Hematopoietic multipotent progenitor cell treated with erythropoietin and hydrocortisone succinate and interleukin-3 and kit ligand, for 4 days (in vitro differentiated cells): Measurements from ENCODE around the gene RPL27A.
"Not testable (repeated sequence)": the region's sequence is repeated elsewhere in the genome, so short reads cannot be mapped to it uniquely, and the experiment has no call there.

Source experiments
- DNase-seq: peaks from one replicate; pipeline ENCODE4 v3.0.0-alpha.2; 2015

RPL27A gene

DNA sequence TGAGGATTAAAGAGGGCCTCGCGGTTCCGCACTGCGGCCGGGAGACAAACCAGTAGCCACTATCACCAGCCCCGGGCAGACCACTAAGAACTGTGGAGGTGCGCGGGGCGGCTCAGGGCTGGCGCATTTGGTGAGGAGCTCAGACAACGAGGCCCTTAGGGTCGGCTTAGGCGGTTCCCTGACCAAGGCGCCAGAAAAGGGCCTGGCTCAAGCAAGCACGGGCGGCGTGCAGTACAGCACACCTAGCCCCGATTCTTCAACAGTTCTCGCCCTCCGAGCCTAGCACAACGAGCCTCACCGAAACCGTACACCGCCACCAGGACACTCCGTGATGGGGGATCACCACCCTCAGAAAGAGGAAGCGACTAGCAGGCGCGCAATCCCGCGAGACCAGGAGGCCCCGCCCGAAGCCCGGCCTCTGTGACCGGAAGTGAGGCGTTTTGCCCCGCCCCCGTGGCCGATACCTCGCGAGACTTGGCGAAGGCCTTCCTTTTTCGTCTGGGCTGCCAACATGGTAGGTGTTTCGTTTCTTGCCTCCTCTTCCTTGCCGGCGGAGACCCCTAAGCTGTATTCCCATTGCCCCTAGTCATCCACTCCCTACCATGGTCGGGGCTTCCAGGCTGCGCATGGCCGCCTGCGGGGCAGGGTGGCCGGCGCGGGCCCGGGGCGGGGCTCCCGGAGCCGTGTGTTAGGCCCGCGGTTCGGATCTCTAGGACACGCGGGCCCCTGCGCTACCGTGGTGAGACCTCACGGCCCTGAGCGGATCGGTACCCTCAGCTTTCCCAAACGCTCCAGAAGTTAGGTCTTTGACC, at the start of gene RPL27A, which contains the start of gene TRIM66:
Gene RPL27A, plus strand, starts transcription at position 490 of the 812 bp plus-strand sequence. Its CDS starts 22 bp downstream, at position 512.
Gene TRIM66, minus strand, starts transcription at position 363 of the 812 bp plus-strand sequence. CDS start 10,391 bp downstream, outside the sequence.
- DNase-seq: peak; percentile 98

DNA sequence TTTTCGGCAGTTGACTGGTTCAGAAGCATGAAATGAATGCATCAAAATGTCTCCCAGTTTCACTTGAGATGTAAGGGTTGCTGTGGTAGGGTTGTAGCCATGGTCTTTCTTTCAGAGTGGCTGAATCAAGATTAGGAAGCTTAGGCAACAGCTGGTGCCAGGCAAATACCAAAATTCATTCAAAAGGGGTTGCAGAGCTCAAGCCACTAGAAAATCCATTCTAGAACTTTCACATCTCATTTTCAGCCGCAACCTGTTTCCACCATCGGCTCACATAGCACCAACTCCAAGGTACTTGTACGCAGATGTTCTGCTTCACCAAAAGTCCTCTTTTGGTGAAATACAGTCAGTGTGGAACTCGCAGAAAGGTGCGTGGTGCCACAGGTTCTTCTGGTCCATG, 48.1 kb upstream of the RPL27A start:
- DNase-seq: no peak

DNA sequence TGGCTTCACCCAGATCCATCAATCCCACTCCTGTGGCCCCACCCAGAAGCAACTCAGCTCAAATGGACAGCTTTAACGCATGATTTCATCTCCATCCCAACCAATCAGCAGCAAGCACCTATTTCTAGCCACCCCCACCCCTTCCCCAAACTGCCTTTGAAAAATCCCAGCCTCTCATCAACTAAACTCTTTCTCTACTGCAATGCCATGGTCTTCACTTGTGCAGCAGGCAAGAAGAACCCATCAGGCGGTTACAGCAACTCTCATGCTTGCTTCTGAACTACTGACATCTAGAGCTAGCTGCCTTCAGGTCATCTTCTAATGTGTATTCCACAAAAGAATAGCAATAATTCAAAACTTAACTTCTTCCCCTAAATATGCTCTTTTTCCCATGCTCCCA, 46.5 kb upstream of the RPL27A start:
- no peak for DNase-seq

DNA sequence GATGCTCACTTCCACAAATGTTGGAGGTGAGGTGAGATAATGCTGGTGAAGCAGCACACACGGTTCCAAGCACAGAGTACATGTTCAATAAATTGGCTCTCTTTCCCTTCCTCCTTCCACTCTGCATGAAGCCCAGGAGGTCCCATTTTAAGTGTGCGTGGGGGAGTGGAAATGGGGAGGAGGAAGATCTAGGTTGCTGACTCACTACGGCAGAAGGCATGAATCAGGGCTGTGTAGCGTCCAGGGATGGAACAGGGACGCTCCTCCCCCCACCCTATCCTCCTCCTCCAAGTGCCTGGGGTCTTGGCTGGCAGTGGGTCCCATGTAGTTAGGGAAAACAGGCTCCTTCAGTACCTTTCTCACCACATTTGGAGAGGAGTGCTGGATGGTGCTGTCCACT, 44.3 kb upstream of the RPL27A start:
- no peak for DNase-seq

DNA sequence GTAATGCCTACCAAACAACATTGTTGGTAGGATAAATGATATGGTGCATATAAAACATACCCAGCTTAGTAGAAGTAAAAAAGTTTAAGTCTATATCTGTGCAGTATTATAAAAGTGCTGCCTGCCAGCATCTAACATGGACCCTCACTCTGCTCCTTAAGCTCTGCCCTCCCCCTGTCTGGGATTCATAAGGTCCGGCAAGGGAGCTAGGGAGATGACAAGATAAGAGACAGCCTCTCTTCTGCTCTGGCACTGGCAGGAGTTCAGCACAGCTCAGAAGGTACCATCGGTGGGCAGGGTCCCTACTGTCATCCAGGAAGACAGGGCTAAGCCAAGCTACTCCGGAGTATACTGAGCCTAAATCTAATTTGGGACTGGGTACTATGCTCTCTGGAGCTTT, 42.9 kb upstream of the RPL27A start:
- DNase-seq: no peak

DNA sequence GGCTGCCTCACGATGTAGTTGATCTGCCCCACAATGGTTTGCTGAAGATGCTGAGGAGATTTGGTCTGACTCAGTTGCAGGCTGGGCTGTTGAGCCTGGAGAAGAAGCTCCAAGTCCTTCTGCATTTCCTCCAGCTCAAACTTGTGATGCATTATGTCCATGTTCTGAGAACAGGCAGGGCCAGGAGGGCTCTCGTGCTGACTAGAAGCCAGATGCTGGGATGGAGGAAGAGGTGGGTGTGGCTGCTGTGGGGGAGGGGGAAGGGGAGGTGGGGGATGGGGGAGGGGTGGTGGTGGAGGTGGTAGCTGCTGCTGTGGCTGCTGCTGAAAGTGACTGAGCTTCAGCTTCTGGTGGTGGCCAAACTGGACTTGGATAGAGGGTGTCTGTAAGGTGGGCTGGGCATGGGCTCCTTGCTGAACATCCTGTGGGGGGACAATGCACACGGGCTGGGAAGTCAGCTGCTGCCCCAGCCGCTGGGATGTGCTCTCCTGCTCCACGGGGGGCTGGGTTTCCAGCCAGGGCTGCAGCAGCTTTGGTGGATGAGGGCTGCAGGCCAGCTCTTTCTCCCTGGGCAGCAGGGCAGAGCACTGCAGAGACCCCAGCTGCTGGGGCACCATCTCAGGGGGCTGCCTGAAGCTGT, 42.2 kb upstream of the RPL27A start:
- DNase-seq: no peak

DNA sequence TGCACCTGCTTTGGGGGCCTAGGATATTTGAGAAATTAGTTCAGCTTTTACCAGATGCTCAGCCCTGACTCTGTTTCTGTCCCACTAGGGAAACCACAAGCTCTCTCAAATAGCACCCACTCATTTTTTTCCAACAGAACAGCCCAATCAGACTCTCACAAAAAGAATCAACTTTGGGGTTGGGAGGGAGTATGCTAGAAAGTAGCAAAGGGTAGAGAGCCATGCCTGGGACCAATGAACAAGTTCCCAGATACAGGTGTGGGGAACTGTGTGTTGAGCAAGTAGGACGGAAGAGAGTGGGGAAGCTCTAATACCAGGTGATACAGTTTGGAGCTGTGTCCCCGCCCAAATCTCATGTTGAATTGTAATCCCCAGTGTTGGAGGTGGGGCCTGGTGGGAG, 41.3 kb upstream of the RPL27A start:
- no peak for DNase-seq

DNA sequence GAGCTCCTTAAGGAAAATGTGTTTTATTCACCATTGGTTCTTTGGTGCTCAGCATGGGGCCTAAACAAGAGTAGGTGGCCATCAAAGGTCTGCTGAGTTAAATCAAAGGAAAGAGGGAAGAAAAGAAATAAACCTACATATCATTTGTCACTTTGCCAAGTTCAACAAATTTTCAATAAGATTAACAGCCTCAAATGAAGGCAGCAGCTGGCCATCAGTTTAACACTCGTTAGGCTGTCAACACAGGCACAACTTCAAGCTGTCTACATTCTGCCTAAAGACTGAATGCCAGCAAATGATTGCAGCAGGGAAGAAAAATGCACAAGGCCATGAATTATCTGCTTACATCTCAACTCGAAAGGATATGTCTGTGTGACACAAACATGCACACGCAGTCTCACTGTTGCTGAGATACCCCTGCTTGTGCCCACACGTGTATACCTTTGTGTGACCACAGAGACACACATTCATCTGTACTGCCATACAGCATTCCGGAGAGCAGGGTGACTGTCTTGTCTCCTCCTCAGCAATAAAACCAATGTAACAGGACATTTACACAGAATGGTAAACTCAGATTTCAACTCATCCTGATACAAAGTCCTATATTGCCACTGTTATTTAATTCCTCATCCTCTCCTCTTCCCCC, 40.3 kb upstream of the RPL27A start:
- DNase-seq: no peak

DNA sequence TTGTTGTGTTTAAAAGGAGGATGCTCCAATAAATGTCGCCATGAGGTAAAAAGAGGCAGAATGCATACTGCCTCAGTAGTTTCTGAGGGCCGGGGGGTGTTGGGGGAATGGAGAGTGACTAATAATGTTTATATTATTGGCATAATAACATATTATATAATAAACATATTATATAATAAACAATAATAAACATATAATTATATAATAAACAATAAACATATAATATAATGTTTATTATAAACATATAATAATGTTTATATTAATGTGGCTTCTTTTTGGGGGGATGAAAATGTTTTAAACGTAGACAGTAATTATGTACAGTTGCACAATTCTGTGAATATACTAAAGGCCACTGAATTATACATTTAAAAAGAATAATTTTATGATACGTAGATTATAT, 35.7 kb upstream of the RPL27A start:
- DNase-seq: no peak

DNA sequence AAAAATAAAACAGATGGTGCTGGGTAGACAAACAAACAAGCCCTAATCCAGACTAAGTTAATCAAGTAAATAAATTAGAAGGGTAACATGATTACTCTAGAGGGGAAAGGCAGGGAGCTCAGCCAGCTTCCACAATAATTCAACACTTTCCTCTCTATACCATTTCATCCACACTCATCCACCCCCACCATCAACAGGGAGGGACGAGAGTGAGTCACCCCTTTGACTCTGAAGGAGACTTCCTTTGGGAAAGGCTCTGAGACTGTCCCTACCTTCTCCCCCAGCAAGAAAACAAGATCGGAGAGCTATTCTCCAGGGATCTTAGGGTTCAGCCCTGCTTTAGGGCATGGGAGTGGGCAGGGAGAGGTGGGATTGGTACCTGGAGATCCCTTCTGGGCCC, 33.2 kb upstream of the RPL27A start:
- DNase-seq: no peak

DNA sequence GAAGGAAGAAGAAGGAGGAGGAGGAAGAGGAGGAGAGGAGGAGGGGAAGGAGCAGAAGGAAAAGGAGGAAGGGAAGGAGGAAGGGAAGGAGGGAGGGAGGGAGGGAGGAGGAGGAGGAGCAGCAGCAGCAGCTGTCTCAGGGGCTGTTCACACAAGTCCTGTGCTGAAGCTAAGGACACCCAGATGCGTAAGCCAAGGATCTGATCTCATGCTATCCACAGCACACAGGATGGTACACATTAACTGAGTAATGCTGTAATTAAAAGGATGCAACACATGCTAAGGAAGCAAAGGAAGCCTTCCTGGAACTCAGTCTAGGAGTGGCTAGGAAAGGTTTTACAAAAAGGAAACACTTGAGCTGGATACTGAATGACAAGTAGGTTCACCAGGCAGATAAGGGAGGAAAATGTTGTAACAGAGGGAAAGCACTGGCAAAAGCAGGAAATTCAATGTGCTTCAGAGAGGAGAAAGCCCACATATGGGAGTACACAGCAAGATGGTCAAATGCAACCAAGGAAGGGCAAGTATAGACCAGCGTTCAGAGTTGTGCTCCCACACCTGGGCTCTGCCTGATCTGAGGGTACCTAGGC, 32.1 kb upstream of the RPL27A start:
- DNase-seq: no peak

DNA sequence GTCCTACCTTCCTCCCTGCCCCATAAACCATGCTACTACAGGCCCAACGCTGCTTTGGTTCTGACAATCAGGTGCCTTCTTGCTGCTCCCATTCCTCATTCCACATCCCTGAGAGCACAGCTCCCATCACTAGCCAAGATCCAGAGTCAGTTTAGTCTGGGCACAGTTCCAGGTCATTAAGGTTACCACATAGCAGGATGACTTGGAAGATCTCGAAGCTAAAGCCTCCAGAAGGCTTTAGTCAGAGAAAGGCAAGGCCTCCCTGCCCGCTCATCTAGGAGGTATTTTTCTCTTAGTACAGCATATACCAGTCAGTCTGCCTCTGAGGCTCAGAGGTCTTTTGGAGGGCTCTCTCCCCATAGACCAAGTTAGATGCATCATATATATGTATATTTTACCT, 30.5 kb upstream of the RPL27A start:
- DNase-seq: no peak

DNA sequence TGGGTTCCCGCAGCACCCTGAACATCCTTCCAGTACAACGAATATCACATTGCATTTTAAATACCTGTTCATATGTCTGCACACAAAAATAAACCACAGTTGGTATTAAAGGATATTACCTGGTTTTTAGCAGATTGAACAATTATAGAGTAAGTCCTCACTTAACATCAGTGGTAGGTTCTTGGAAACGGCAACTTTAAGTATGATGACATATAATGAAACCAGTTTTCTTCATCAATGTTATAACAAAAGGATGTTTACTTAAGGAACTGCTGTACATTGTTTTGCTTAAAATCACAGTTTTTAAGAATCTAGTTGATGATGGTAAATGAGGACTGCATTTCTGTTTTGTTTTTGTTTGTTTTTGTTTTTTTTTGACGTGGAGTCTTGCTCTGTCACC, 28.1 kb upstream of the RPL27A start:
- DNase-seq: no peak

DNA sequence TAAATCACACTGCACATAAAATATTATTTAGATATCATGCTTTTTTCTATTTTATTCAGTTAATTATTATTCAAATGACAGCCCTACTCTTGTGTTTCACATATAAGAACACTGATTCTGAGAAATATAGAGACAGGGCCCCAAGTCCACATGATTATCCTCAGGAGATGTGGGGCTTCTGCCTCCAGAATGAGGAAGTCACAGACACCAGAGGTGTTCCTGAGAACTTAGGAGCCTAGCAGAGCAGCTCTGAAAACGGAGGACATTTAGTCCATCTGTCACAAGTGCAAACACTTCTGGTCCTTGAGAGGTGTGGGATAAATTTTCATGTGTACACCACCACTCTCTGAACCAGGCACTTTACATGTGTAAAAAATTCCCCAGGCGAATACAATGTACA, 26.3 kb upstream of the RPL27A start:
- DNase-seq: peak; percentile 5

DNA sequence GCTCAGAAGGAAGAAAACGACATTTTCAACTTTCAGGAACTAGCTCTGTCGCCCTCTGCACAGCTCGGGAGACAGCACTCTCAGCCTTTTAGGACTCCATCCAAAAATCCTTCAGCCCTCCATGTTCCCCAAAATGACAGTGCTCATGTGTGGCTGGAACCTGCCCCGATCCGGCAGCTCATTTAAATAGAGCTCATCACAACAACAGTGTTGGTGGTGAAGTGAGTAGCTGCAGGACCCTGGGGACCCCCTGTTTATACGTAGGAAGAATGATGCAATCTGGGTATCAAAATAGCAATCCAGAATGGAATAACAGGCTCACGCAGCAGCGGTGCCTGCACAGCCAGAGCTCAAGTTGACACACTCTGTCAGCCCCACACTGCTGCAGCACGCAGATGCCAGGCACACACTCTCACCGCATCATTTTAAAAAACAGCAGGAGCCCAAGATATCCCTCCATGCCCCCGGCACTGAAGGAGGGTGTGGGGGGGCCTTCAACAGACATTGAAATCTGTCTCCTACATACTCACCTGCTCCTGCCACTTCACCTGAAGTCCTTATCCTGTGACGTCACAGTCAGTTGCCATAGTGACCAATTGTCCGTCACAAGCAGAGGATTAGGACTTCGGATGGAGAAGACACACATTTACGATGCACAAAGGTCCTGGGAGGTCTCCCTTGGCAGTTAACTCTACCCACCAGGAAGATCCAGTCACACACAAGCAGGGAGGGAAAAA, 24.1 kb upstream of the RPL27A start:
- no peak for DNase-seq

DNA sequence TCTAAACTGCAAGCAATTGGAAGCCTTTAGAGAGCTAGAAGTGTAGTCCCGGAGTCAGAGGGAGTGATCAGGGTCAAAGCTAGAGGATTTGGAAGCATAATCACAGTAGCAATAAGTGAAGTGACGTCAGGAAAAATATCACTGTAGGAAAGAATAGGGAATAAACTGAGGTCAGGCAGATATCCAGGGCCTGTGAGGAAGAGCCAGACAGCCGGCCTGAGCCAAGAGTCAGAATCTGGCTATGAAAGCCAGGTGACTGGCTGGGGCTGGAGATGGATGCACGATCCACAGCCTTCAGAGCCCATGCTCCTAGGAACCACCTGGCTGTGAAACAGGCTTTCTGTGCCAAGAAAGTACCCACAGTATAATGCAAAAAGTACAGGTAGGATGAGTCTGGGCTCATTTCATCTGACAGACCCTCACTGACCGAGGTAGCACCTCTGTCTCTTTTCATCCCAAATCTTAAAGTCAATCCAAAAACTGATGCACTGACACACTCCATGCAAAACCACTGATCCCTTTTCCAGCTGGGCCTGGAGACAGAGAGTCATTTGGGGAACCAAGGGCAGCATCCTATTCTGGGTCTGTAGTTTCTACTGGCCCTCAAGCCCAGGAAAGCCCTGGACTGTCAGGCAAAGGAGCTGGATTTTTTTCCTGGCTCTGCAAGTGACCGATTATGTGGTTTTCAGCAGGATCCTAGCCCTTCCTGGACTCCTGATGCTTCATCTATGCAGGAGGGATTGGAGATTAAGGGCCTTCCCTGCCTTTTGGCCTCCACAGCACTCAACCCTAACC, 21.4 kb upstream of the RPL27A start:
- no peak for DNase-seq

DNA sequence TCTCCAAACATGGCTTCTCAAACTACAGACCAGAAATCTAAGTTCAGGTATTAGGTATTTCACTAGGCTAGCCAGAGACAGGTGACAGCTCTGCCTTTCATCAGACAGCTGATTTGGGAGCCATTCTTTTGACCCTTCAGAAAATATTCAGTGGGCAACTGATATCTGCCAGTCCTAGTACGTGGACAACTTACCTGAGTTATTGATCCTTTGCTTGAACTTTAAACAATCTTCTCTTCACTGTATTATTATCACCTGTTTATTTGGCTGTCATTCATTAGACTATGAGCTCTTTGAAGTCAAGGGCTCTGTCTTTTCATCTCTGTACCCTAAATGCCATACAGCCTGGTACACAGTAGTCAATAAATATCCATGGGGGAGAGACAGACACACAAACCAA, 17.4 kb upstream of the RPL27A start:
- DNase-seq: no peak

DNA sequence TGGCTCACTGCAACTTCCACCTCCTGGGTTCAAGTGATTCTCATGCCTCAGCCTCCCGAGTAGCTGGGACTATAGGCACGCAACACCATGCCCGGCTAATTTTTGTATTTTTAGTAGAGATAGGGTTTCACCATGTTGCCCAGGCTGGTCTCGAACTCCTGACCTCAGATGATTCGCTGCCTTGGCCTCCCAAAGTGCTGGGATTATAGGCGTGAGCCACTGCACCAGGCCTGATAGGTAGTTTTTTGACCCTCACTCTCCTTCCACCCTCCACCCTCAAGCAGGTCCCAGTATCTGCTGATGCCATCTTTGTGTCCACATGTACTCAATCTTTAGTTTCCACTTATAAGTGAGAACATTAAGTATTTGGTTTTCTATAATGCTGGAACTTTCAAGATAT, 12.5 kb upstream of the RPL27A start:
- not testable (repeated sequence) for DNase-seq

DNA sequence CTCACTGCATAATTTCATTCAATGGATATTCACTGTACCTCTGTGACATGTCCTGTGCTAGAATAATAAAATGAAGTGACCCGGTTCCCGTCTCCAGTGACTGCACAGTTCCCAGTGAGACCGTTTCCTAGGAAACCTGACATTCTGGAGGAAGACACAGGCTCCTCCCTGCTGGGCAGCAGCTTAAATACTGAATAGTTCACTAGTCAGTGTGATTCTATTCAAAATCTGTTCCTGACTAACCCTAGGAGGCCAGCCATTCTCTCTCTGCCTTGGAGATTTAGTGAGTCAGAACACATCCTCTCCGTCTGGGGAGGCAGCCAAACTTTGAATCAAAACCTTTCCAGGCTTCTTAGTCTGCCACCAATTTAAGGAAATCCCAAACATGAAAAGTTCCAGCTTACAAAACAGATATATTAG, 11.4 kb upstream of the RPL27A start:
- DNase-seq: no peak

DNA sequence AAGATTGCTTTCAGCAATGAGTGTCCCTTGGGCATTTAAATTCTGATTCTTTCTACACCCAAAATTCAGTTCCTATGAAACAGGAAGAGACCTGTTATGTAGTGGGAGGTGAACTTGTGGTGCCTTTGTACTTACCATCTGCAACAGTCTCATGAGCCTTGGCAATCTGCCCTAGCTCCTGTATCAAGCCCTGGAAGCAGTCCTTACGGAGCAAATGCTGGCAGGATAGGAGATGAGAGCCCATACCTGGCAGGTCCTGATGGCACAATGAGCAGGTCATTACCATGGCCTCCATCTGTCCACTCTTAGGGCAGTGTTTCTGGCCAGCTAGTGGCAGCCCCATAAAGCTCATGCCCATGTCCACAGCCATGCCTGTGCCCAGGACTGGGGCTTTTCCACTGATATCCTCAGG, 10.9 kb upstream of the RPL27A start:
- DNase-seq: no peak

DNA sequence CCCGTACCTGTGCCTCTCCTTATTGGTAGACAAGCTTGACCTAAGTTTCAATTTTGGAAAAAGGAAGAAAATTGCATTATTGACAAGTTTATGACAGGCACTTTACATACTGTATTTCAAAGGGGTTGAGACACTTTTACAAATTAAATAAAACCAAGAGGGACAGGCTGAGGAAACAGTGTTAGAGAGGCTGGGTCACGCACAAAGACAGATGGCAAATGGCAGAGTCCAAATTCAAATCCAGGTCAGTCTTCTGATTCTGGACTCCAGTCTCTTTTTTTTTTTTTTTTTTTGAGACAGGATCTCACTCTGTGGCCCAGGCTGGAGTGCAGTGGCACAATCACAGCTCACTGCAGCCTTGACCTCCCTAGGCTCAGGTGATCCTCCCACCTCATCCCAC, 10.2 kb upstream of the RPL27A start:
- no peak for DNase-seq

DNA sequence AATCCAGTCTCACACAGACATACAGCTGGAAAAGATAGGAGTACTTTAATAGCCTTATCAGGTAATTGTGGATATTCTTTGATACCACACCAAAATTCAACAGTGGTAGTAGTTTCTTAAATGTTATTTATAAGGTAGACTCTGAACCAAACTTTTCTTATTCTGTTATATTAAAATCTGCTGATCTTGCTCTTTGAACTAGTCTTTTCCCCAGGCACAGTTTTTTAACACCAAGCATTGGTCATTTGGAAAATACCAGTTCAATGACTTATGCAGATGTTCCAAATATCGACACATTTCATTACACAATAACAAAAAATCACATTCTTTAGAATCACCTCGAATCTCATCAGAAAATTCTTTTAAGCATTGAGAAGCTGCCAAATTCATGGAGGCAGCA, 7.7 kb upstream of the RPL27A start:
- DNase-seq: no peak
